Measurements from ENCODE around the gene LCTL. TPM values are rescaled to one million over a fixed set of nuclear protein-coding genes. Genes with fewer than 3 reads are reported as not detected.

The LCTL gene
- under 1 TPM; 0.06 to 0.31 (median 0.17) TPM for polyA plus RNA-seq (ENCODE audit: insufficient read length in 3 of 3)

GRCh38 chr15:66565741-66566144 lies at the start of gene LCTL:
TSS of gene LCTL (minus strand) at chr15:66565998. CDS start at chr15:66565365, 633 bp downstream.
- DNase-seq (ENCODE audit: low read depth in 3 of 3, low spot score in 2 of 3): no peak

- DNase-seq (ENCODE audit: low read depth in 3 of 3, low spot score in 2 of 3): no peak
Measured at GRCh38 chr15:66614951-66615760, 49.4 kb upstream of the LCTL start.

- DNase-seq (ENCODE audit: low read depth in 3 of 3, low spot score in 2 of 3): no peak
Measured at GRCh38 chr15:66614456-66614855, 48.7 kb upstream of the LCTL start.

GRCh38 chr15:66613743-66614142 lies 47.9 kb upstream of the LCTL start:
- no peak for DNase-seq (ENCODE audit: low read depth in 3 of 3, low spot score in 2 of 3)

- no peak for DNase-seq (ENCODE audit: low read depth in 3 of 3, low spot score in 2 of 3)
Measured at GRCh38 chr15:66611257-66612053, 45.7 kb upstream of the LCTL start.

GRCh38 chr15:66609876-66610275 lies 44.1 kb upstream of the LCTL start:
- no peak for DNase-seq (ENCODE audit: low read depth in 3 of 3, low spot score in 2 of 3)

DNA sequence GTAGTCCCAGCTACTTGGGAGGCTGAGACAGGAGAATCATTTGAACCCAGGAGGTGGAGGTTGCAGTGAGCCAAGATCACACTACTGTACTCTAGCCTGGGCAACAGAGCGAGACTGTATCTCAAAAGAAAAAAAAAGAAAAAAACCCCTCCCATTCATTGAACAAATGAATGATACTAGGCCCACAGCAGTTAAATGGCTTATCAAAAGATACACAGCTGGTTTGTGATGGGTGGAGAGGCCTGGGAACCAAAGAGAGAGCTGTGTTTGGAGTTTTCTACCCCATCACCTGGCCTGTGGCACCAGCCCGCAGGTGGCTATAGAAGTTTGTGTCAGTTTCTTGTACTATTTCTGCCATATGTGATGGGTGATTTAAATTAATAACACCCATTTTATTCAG lies 43.1 kb upstream of the LCTL start:
- DNase-seq (ENCODE audit: low read depth in 3 of 3, low spot score in 2 of 3): no peak

DNA sequence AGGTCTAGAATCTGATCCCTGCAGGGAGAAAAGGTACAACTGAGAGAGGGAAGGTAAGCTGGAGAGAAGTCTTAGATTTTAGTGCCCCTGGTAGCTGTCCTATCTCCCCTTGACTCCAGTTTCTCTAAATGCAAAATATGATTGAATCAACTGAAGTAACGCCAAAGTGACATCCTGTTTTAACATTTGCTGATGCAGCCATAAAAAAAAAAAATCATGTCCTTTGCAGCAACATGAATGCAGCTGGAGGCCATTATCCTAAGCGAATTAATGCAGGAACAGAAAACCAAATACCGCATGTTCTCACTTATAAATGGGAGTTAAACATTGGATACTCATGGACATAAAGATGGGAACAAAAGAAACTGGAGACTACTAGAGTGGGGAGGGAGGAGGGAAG lies 42.4 kb upstream of the LCTL start:
- DNase-seq (ENCODE audit: low read depth in 3 of 3, low spot score in 2 of 3): no peak

GRCh38 chr15:66603301-66604179 lies 37.7 kb upstream of the LCTL start:
- peak in 2 of 3 donors; percentile 47 to 49 for DNase-seq (ENCODE audit: low read depth in 3 of 3, low spot score in 2 of 3)

GRCh38 chr15:66601521-66601920 lies 35.7 kb upstream of the LCTL start:
- no peak for DNase-seq (ENCODE audit: low read depth in 3 of 3, low spot score in 2 of 3)

- DNase-seq (ENCODE audit: low read depth in 3 of 3, low spot score in 2 of 3): no peak
Measured at GRCh38 chr15:66600240-66600627, 34.4 kb upstream of the LCTL start.

DNA sequence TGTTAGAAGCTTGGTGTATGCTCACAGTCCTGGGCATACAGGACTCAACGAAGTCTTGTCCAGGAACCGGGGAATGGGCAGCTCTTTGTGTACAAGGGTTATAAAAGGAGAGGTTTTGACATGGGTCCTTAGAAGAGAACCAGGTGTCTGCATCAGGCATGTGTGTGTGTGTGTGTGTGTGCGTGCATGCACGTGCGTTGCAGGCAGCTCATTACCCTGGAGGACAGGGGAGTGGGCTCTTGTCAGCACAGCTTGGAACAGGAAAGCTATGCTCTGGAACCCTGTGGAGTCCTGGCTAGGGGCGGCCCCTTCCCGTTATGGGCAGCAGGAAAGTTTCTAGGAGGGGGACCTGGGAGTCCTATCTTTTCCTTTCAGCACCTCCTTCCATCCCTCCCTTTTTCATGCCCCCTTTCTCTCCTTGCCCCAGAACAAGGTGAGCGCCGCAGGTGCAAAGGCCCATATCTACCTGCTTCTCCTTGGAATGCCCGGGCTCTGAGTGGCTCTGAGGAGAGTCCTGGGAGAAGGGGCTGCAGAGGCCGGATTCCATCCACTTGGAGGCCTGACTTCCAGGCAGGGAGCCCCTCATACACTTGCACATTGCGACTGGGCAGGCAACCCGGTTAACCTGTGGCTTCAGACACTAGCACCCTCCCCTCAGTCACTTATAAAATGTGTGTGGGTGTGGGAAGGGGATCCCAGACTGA lies 33.9 kb upstream of the LCTL start:
- no peak for DNase-seq (ENCODE audit: low read depth in 3 of 3, low spot score in 2 of 3)

DNA sequence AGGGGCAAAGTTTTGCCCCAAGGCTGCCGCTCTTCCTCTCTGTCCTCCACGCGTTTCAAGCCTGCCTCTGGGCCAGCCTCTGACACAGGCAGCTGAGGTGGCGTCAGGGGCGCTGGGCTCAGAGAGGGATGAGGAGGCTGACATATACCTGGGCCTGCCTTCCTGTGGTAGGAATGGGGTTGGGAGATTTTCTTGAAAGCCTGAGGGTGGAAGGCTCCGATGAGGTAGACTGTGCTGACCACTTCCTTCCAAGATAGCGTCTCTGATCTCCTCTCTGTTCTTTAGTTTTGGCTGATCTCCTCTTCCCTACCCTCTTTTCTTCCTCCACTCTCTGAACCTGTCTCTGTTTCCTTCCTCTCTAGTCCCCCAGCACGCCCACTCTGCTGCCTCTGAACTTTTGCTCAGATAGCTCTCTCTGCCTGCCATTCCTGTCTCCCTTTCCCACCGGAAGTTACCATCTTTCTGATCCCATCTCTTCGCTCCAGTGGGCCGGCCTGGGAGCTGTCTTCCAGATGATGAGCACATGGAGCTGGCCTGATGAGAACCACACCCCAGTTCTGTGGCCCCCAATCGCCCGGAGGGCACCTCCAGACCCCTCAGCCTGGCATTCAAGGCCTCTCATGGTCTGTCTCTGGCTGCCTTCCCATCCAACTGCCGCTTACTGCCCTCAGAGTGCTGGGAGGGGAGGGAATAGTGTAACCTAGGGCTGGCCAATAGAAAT lies 32.5 kb upstream of the LCTL start:
- DNase-seq (ENCODE audit: low read depth in 3 of 3, low spot score in 2 of 3): no peak

DNA sequence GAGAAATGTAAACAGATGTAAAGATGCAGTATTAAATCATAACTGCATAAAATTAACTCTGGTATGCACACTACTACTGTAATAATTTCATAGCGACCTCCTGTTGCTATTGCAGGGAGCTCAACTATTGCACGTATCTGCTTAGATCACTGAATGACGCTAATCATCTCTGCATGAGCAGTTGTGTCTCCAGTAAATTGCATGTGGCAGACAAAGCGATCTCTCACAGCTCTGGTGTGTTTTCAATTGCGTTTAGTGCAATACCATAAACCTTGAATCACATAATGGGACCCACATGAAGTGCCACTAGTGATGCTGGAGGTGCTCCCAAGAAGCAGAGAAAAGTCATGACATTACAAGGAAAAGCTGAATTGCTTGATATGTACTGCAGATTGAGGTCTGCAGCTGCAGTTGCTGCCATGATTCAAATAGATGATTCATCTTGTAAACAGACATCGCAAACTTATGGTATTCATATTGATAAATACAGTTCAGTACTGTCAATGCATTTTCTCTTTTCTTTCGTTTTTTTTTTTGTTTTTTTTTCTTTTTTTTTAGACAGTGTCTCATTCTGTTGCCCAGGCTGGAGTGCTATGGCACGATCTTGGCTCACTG lies 30.2 kb upstream of the LCTL start:
- DNase-seq (ENCODE audit: low read depth in 3 of 3, low spot score in 2 of 3): no peak

DNA sequence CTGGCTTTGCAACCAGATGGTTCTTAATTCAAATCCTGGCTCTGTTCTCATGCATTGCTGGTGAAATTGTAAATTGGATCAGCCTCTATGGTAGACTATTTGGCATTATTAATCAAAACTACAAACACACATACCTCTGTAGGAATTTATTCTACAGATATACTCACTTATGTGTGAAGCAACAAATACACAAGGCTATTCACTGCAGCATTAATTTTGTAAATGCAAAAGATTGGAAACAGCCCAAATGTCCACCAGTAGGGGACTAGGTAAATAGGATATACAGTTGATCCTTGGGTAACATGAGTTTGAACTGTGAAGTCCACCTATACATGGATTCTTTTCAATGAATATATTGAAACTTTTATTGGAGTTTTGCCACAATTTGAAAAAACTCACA lies 29.5 kb upstream of the LCTL start:
- DNase-seq (ENCODE audit: low read depth in 3 of 3, low spot score in 2 of 3): no peak

GRCh38 chr15:66594836-66595235 lies 29.0 kb upstream of the LCTL start:
- DNase-seq (ENCODE audit: low read depth in 3 of 3, low spot score in 2 of 3): no peak

DNA sequence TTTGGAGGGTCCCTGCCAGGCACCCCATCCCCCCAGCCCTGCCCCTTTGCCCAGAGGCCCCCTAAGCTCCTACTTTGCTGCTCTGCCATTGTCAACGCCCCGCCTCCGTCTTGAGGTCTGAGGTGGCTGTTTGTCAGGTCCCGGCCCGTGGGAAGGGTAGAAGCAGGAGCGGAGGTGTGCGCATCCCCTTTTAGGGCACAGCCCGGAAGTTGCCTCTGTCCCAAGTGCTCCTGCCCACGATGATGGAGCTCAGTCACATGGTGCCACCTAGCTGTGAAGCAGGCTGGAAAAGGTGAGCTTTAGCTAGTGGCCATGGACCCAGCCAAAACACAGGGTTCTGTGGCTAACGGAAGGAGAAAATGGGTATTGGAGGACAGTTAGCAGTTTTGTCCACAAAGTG lies 28.5 kb upstream of the LCTL start:
- DNase-seq (ENCODE audit: low read depth in 3 of 3, low spot score in 2 of 3): no peak

GRCh38 chr15:66593219-66593780 lies 27.5 kb upstream of the LCTL start:
- no peak for DNase-seq (ENCODE audit: low read depth in 3 of 3, low spot score in 2 of 3)

Measured in right renal cortex interstitium (tissue), 3 donors.